ENCODE results near the gene GRAMD2A. TPM values are rescaled to one million over a fixed set of nuclear protein-coding genes. Genes with fewer than 3 reads are reported as not detected.

Gene GRAMD2A
- total and polyA plus RNA-seq, 2 donors (not counting 3 experiments of a cell fraction or from before 2014, with no cell fraction given): 0.08 to 0.29 TPM

DNA sequence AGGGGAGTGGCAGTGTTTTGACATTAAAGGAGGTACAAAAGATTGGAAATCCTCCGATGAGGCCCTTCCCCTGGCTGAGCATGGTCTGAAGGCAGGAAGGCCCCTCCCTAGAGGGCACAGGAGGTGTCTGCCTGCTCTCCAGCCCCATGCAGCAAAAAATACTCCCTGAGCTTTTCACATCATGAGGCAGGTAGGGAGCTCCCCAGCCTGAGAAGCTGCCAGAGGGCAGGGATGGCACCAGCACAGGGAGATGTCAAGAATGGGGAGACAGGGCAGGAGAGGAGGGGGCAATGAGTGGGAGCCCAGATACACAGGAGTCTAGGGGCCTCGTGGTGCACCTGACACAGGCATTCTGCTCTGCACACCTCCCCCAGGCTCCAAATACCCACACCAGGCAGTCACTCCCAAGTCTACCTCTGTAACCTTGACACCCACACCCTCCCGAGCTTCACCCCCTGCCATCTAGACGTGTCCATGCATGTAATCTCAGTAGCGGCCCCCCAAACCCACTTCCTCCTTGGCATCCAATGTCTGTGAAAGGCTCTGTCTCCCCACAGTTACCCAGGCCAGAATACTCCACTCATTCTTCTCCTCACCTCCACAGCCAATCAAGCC lies 22.9 kb downstream of the GRAMD2A start:
- dilution Hi-C loops (cut with MboI; ENCODE audit: extremely low pct_ligation_motif_present, low sequenced_read_pairs) (no loop called here), intact Hi-C loops (cut with micrococcal nuclease) (no loop called here)
- no TSS peak for BruUV-seq (replicated peaks)
- no peak overlapping the region for H3K4me2 ChIP-seq (ENCODE audit: insufficient read depth, low read length)
- DNase-seq (ENCODE audit: low read depth, low spot score): no peak
- no peak for FAIRE-seq
- TF ChIP-seq GATA2 (IDR thresholded peaks at IDR 0.05; ENCODE audit: insufficient read depth, insufficient read length, low read depth, low read length): no peak
- TF ChIP-seq, protein P1, sequence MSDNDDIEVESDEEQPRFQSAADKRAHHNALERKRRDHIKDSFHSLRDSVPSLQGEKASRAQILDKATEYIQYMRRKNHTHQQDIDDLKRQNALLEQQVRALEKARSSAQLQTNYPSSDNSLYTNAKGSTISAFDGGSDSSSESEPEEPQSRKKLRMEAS (IDR thresholded peaks at IDR 0.05; ENCODE audit: insufficient read depth, insufficient read length): no peak
- TF ChIP-seq, protein P2, sequence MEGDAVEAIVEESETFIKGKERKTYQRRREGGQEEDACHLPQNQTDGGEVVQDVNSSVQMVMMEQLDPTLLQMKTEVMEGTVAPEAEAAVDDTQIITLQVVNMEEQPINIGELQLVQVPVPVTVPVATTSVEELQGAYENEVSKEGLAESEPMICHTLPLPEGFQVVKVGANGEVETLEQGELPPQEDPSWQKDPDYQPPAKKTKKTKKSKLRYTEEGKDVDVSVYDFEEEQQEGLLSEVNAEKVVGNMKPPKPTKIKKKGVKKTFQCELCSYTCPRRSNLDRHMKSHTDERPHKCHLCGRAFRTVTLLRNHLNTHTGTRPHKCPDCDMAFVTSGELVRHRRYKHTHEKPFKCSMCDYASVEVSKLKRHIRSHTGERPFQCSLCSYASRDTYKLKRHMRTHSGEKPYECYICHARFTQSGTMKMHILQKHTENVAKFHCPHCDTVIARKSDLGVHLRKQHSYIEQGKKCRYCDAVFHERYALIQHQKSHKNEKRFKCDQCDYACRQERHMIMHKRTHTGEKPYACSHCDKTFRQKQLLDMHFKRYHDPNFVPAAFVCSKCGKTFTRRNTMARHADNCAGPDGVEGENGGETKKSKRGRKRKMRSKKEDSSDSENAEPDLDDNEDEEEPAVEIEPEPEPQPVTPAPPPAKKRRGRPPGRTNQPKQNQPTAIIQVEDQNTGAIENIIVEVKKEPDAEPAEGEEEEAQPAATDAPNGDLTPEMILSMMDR (IDR thresholded peaks at IDR 0.05; ENCODE audit: extremely low read depth in 1 of 2, insufficient read depth in 1 of 2, low read depth in 1 of 2, low read length in 2 of 2): no peak
- no peak for TF ChIP-seq MYC (IDR thresholded peaks at IDR 0.05; ENCODE audit: low read depth, low read length)
- TF ChIP-seq EZH2 (IDR thresholded peaks at IDR 0.05; ENCODE audit: borderline replicate concordance, low read depth, low read length, severe bottlenecking): no peak
- no peaks in the 10 kb centered on the region for H3K9me3 ChIP-seq (replicated peaks; ENCODE audit: control insufficient read depth, insufficient read depth, low read length)
- H3K79me2 ChIP-seq (ENCODE audit: control insufficient read depth, insufficient read depth, low read length): no peaks in the 10 kb centered on the region
- peaks cover 0 to 3% of the 10 kb centered on the region in 2 experiments for H3K27me3 ChIP-seq (ENCODE audit: control insufficient read depth in 2 of 2, insufficient read depth in 2 of 2, low read length in 2 of 2)
- ChIA-PET CTCF (no interaction called here), POLR2A (no interaction called here)
- no peak overlapping the region for H3K27ac ChIP-seq (ENCODE audit: insufficient read depth, low read depth, low read length)
- H4K20me1 ChIP-seq (replicated peaks; ENCODE audit: control insufficient read depth, extremely low read depth, insufficient read depth, low read length): no peaks in the 10 kb centered on the region
- no peaks in the 10 kb centered on the region for H3K36me3 ChIP-seq (ENCODE audit: control insufficient read depth in 2 of 2, extremely low read depth in 1 of 2, insufficient read depth in 2 of 2, low read length in 2 of 2)
- H3K4me3 ChIP-seq (replicated peaks in 1 of 3; ENCODE audit: insufficient read depth in 1 of 3, low read depth in 1 of 3, low read length in 3 of 3): no peak overlapping the region
- no peaks in the 10 kb centered on the region for H3K9me1 ChIP-seq (replicated peaks; ENCODE audit: control insufficient read depth, extremely low read depth, insufficient read depth, low read length)
- no peaks in the 10 kb centered on the region for H3K4me1 ChIP-seq (ENCODE audit: control insufficient read depth, extremely low read depth, insufficient read depth, low read length)
- H3K9ac ChIP-seq (replicated peaks; ENCODE audit: extremely low read depth, insufficient read depth, low read length): no peak overlapping the region
- no peak overlapping the region for H2AFZ ChIP-seq (ENCODE audit: low read depth, low read length)

Data from endothelial cell of umbilical vein (primary cell).